GM08714 (cell line): Measurements from ENCODE around the gene RAB9A.
"Not testable (repeated sequence)": the region's sequence is repeated elsewhere in the genome, so short reads cannot be mapped to it uniquely, and the experiment has no call there.

Experiments
- H3K4me3 ChIP-seq: fragments of 200-500 bp; sonication (Bioruptor generic); 2 replicates; pipeline ENCODE4 v1.5.1; 2014; ENCODE audit warnings: mild to moderate bottlenecking, low read length, inconsistent platforms
- ZNF274 ChIP-seq: IDR thresholded peaks from 2 replicates; pipeline ENCODE4 v1.6.1; 2012; ENCODE audit warnings: mild to moderate bottlenecking, low read depth, low read length

Gene RAB9A

DNA sequence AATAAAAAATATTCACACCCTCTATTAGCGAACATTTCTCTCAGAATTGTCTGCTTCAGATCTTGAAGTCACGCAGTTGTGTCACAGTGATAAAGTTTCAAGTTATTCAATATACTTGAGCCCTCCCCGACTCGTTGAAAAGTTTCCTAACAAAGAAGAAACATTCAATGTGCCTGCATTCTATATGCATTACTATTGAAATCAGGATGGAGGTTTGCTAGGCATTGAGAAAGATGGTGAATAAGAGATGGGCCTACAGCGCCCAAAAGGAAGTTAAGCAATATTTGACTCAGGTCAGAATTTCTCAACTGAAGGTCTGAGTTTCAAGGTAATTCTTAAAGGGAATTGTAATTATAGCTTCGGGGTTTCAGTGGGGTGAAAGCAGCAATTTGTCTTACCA is 29.9 kb upstream of the RAB9A start:
- TF ChIP-seq ZNF274, result no peak
- no peak overlapping the region; the same call in 1 of the 2 replicates for H3K4me3 ChIP-seq

GRCh38 chrX:13661735-13662288 is 27.1 kb upstream of the RAB9A start:
- no peak for TF ChIP-seq ZNF274
- H3K4me3 ChIP-seq, result peak overlapping the region; percentile 63

GRCh38 chrX:13662355-13662791 is 26.6 kb upstream of the RAB9A start:
- no peak for TF ChIP-seq ZNF274
- peak overlapping the region; percentile 63 for H3K4me3 ChIP-seq

- no peak for TF ChIP-seq ZNF274
- H3K4me3 ChIP-seq, result no peak overlapping the region
Measured at GRCh38 chrX:13664020-13664419, 24.9 kb upstream of the RAB9A start.

DNA sequence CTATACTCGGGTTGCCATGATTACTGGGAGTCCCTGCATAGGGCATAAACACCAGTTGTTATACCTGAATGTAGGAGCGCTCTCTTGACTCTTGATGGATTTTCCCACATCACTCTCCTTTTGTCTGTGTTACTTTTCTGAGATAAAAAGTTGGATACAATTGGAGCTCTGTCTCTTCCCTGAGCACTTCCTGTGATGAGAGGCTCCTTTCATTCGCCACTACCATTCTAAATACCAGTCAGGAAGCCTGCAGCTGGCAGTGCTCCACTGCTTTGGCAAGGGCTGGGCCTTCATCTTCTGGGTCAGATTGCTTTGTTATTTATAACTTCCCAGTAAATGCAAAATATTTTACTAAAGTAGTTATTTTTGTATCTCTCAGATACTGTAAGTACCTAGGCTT is 22.1 kb upstream of the RAB9A start:
- H3K4me3 ChIP-seq, result no peak overlapping the region
- TF ChIP-seq ZNF274, result no peak

DNA sequence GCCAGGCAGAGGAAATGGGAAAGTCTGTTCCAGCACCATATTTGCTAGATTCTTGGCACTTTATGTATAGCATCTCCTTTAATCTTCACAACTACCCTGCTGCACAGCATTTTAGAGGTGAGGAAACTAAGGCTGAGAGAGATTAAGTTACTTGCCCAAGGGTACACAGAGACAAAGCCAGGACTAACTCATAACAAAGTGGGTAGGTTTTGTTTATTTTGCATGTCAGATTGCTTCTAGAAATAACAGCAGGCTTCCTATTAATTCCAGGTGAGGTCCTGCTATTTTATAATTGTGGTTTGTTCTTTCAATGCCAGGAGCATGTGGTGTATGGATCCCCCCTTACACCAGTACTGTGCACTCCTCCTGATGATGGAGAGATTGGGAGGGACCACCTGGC is 21.0 kb upstream of the RAB9A start:
- TF ChIP-seq ZNF274, result no peak
- H3K4me3 ChIP-seq, result no peak overlapping the region

DNA sequence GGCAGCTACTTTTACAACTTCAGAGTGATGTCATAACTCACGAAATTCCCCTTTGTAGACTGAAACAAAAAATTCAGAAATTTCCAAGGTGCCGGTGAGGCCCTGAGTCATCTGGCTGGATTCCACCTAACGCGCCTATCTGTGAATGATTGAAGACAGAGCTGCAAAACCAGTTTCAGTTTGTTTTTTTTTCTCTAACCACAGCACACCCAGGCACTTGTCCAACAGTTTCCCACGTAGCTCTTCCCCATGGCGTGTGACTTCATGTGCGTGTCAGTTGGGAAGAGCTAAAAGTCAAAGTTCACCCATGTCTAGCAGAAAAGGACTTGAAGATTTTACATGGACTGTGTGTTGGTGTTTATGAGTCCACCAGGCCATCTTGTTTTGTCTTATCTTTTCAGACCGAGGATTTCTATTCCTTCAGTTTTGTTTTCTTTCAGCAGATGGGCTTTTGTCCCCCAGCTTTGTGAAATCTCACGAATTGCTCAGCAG is 19.6 kb upstream of the RAB9A start:
- TF ChIP-seq ZNF274, result no peak

GRCh38 chrX:13669755-13670154 is 19.2 kb upstream of the RAB9A start:
- peak overlapping the region; percentile 51; the same call in 1 of the 2 replicates for H3K4me3 ChIP-seq

More for the DNA sequence above, 19.6 kb upstream of the RAB9A start:
- H3K4me3 ChIP-seq, result peak overlapping the region; percentile 51; the same call in 1 of the 2 replicates

DNA sequence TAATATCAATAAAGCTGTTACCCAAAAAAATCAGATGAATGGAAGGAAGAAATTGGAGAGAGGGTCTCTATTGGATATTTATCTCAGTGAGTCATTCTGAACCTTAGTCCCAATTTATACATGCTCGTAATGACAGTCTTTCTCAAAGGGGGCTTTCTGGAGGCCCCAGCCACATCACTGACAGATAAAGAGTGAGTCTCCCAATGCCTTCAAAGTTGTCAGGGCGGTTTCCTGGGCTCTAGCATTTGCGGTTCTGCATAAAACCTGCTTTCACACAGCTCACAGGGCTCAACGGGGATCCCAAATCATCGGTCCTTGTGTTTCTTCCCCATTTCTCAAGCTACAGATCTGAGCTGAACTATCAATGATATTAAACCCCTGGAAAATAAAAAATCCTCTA is 18.7 kb upstream of the RAB9A start:
- no peak for TF ChIP-seq ZNF274
- peak overlapping the region; percentile 31; the same call in 1 of the 2 replicates for H3K4me3 ChIP-seq

GRCh38 chrX:13673016-13673415 is 15.9 kb upstream of the RAB9A start:
- no peak for TF ChIP-seq ZNF274
- H3K4me3 ChIP-seq, result no peak overlapping the region

GRCh38 chrX:13676885-13677284 is 12.0 kb upstream of the RAB9A start:
- no peak overlapping the region for H3K4me3 ChIP-seq
- TF ChIP-seq ZNF274, result no peak

DNA sequence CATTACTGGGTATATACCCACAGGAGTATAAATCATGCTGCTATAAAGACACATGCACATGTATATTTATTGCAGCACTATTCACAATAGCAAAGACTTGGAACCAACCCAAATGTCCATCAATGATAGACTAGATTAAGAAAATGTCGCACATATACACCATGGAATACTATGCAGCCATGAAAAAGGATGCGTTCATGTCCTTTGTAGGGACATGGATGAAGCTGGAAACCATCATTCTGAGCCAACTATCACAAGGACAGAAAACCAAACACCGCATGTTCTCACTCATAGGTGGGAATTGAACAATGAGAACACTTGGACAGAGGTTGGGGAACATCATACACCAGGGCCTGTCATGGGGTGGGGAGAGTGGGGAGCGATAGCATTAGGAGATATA is 9.2 kb upstream of the RAB9A start:
- H3K4me3 ChIP-seq, result not testable (repeated sequence)

DNA sequence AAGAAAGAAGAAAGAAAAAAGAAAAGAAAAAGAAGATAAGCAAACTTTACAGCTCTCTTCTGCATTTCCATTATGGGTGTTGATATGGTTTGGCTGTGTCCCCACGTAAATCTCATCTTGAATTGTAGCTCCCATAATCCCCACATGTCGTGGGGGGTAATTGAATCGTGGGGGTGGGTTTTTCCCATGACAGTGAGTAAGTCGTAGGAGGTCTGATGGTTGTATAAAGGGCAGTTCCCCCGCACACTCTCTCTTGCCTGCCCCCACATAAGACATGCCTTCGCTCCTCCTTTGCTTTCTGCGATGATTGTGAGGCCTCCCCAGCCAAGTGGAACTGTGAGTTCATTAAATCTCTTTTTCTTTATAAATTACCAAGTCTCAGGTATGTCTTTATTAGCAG is 7.3 kb upstream of the RAB9A start:
- H3K4me3 ChIP-seq, result no peak overlapping the region
- TF ChIP-seq ZNF274, result no peak

- H3K4me3 ChIP-seq, result no peak overlapping the region
- no peak for TF ChIP-seq ZNF274
Measured at GRCh38 chrX:13684361-13684760, 4.6 kb upstream of the RAB9A start.

DNA sequence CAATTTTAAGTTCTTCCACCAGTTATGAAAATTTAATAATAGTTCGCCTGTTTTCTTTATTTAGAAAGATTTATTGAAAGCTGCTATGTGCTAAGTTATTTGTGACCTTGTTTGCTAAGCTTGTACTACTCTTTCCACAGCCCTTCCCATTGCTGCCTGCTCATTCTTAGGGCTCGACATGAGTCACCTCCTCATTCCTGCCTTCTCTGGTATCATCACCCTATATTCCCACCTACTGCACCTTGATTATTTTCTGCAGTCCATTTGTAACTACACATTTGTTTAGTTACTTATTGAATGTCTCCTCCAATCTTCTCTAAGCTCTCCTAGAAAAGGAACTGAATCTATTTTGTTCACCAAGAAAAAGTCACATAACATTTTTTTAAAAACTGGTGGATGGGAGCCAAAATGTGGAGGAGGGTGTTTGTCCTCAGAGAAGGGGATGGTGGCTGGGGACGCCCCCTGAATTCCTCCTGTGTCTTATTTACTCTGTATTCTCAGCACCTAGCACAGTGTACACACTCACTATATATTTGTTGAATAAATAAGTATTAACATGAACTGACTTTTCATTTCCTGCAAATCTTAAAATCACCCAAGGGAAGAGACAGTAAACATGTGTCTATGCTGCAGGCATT is 3.7 kb upstream of the RAB9A start:
- TF ChIP-seq ZNF274, result no peak
- peak overlapping the region; percentile 30 for H3K4me3 ChIP-seq

DNA sequence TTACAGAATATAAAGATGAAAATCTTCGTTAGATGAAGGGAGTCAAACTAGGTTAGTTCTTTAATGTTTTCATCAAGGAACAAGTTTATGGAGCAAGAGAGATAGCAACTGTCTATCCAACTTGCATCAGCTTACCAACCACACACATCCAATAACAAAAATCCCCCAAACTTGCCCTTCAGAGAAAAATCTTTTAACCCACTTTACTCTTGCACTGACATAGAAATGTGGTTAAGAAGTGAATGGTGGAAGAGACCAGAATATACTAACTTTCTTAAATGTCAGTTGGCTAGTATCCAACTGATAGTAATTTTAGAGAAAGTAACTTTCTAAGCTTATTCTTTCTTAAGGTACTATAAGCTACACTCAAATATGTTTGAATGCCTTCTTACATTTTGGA is 1.7 kb upstream of the RAB9A start:
- no peak for TF ChIP-seq ZNF274
- no peak overlapping the region for H3K4me3 ChIP-seq
